Measurements from ENCODE around the gene WDR90.
A peak's percentile ranks its signal among the peaks of the same experiment; 100 is the strongest.

The WDR90 gene

DNA sequence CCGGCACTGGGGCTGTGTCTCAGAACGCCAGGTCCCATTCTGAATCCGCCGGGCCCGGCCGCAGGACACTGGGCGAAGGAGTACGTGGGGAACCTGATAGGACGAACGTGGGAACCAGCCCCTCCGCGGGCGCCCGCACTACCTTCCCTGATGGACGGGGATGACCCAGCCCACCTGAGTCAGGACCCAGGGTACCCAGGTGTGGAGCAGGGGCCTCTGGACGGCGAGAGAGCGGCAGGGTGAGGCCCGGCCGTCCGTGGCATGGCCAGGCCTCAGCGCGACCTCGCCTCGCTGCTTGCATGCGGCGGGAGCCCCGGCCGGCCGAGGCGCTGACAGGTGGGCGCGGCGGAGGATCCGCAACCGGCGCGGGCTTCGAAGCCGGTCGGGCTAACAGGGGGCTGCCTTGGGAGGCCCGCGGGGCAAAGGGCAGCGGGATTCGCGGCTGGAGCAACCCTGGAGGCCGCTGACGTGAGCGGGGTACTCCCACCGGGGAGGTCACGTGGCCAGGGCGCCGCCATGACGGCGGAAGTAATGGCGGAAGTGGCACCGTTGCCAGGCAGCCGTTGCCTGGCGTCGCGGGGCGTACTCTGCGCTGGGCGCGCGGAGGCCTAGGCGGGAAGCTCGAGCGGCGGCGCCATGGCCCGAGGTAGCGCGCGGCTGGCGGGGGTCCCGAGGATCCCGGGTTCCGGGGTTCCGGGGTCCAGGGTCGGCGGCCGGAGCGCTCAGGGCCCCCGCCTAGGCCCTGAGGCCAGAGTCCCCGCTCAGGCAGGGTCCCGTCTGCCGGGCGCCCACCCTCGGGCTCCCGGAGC lies at the start of gene WDR90:
Gene WDR90 (plus strand): TSS at position 585 of the 809 bp plus-strand sequence. CDS start 52 bp downstream, at position 637.
- peak; percentile 91 for DNase-seq (ENCODE audit: extremely low read depth, insufficient read length)
- peaks cover 6% of the 10 kb centered on the region for H3K36me3 ChIP-seq (ENCODE audit: control insufficient read depth, insufficient read depth, low read length)
- H3K4me3 ChIP-seq (replicated peaks; ENCODE audit: low read depth, low read length), result peak within 1 kb of the TSS; percentile 75
- no peaks in the 10 kb centered on the region for H3K27me3 ChIP-seq (replicated peaks; ENCODE audit: control insufficient read depth, insufficient read depth, low read length)
- TF ChIP-seq, protein P1, sequence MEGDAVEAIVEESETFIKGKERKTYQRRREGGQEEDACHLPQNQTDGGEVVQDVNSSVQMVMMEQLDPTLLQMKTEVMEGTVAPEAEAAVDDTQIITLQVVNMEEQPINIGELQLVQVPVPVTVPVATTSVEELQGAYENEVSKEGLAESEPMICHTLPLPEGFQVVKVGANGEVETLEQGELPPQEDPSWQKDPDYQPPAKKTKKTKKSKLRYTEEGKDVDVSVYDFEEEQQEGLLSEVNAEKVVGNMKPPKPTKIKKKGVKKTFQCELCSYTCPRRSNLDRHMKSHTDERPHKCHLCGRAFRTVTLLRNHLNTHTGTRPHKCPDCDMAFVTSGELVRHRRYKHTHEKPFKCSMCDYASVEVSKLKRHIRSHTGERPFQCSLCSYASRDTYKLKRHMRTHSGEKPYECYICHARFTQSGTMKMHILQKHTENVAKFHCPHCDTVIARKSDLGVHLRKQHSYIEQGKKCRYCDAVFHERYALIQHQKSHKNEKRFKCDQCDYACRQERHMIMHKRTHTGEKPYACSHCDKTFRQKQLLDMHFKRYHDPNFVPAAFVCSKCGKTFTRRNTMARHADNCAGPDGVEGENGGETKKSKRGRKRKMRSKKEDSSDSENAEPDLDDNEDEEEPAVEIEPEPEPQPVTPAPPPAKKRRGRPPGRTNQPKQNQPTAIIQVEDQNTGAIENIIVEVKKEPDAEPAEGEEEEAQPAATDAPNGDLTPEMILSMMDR (IDR thresholded peaks at IDR 0.05; ENCODE audit: insufficient read depth, low read length, poor library complexity, severe bottlenecking), result no peak

GRCh38 chr16:600781-601180 lies 48.4 kb upstream of the WDR90 start:
- Histone ChIP-seq H3K36me3 (ENCODE audit: control insufficient read depth, insufficient read depth, low read length) (peaks cover 1% of the 10 kb centered on the region), H3K27me3 (replicated peaks; ENCODE audit: control insufficient read depth, insufficient read depth, low read length) (no peaks in the 10 kb centered on the region), H3K4me3 (replicated peaks; ENCODE audit: low read depth, low read length) (no peak overlapping the region)
- DNase-seq (ENCODE audit: extremely low read depth, insufficient read length), result no peak
- TF ChIP-seq, protein P1 (IDR thresholded peaks at IDR 0.05; ENCODE audit: insufficient read depth, low read length, poor library complexity, severe bottlenecking), result peak; percentile 21

DNA sequence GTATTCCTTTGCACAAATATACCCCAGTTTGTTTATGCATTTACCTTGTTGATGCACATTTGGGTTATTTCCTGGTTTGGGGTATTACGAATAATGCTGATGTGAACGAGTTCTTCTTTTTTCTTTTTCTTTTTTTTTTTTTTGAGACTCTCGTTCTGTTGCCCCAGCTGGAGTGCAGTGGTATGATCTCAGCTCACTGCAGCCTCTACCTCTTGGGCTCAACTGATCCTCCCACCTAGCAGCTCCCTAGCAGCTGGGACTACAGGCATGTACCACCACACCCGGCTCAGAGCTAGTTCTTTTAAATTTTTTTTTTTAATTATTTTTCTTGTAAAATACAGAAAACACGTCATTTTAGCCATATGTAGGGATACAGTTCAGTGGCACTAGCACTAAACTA lies 45.2 kb upstream of the WDR90 start:
- H3K4me3 ChIP-seq (replicated peaks; ENCODE audit: low read depth, low read length), result no peak overlapping the region
- no peak for DNase-seq (ENCODE audit: extremely low read depth, insufficient read length)
- TF ChIP-seq, protein P1 (IDR thresholded peaks at IDR 0.05; ENCODE audit: insufficient read depth, low read length, poor library complexity, severe bottlenecking), result no peak
- H3K27me3 ChIP-seq (replicated peaks; ENCODE audit: control insufficient read depth, insufficient read depth, low read length), result no peaks in the 10 kb centered on the region
- peaks cover under 1% of the 10 kb centered on the region; the same call in 1 of the 2 replicates for H3K36me3 ChIP-seq (ENCODE audit: control insufficient read depth, insufficient read depth, low read length)

DNA sequence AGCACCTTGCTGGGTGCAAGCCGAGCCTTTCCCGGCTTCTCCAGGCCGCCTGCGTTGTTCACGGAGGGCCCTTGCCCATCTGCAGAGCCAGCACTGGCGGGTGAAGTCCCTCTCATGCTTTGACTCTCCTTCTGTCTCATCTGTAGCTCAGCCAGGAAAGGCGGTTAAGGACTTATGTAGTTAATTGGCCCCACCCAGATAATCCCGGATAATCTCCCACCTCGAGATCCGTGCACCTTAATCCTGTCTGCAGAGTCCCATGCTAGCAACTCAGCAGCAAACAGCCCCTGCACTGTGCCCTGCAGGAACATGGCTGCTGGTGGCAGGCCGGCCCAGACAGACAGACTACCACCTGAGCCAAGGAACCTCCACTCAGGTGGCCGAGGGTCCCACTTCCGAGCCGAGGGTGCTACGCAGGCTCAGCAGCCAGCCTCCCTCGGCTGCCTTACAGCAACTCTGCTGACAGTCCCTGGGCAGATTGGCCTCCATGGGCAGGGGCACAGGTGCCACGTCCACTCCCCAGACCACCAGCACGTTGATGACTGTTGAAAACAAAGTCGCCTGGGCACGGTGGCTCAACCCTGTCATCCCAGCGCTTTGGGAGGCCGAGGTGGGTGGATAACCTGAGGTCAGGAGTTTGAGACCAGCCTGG lies 42.4 kb upstream of the WDR90 start:
- TF ChIP-seq, protein P1 (IDR thresholded peaks at IDR 0.05; ENCODE audit: insufficient read depth, low read length, poor library complexity, severe bottlenecking), result no peak
- H3K36me3 ChIP-seq (ENCODE audit: control insufficient read depth, insufficient read depth, low read length), result no peaks in the 10 kb centered on the region; the same call in 1 of the 2 replicates
- no peak for DNase-seq (ENCODE audit: extremely low read depth, insufficient read length)
- no peaks in the 10 kb centered on the region for H3K27me3 ChIP-seq (replicated peaks; ENCODE audit: control insufficient read depth, insufficient read depth, low read length)
- H3K4me3 ChIP-seq (replicated peaks; ENCODE audit: low read depth, low read length), result no peak overlapping the region

DNA sequence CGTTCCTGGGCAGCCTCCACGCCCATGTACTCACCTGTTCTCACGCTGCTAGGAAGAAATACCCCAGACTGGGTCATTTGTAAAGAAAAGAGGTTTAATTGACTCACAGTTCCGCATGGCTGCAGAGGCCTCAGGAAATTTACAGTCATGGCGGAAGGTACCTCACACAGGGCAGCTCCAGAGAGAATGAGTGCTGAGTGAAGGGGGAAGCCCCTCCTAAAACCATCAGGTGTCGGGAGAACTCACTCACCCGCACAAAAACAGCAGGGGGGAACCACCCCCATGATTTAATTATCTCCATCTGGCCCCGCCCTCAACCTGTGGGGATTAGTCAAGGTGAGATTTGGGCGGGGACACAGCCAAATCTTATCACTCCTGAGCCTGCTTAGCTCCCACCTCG lies 41.1 kb upstream of the WDR90 start:
- no peak for DNase-seq (ENCODE audit: extremely low read depth, insufficient read length)
- no peak overlapping the region for H3K4me3 ChIP-seq (replicated peaks; ENCODE audit: low read depth, low read length)
- TF ChIP-seq, protein P1 (IDR thresholded peaks at IDR 0.05; ENCODE audit: insufficient read depth, low read length, poor library complexity, severe bottlenecking), result no peak

More for the DNA sequence above, 41.1 kb upstream of the WDR90 start:
- Histone ChIP-seq H3K27me3 (replicated peaks; ENCODE audit: control insufficient read depth, insufficient read depth, low read length) (no peaks in the 10 kb centered on the region), H3K36me3 (ENCODE audit: control insufficient read depth, insufficient read depth, low read length) (no peaks in the 10 kb centered on the region; the same call in 1 of the 2 replicates)
